Left ventricle myocardium inferior (tissue), 1 donor: ENCODE results near the gene CBX4. TPM values are rescaled to one million over a fixed set of nuclear protein-coding genes. Genes with fewer than 3 reads are reported as not detected.

Experiments used
- DNase-seq: peaks from one replicate; pipeline ENCODE4 v3.0.0-alpha.2; 2020
- H3K27ac ChIP-seq: fragments of 200-600 bp; replicated peaks from 2 replicates; pipeline ENCODE4 v1.8.0; 2021
- H3K27me3 ChIP-seq: fragments of 200-600 bp; 2 replicates; pipeline ENCODE4 v1.8.0; 2021; ENCODE audit warnings: low read depth
- H3K36me3 ChIP-seq: fragments of 200-600 bp; 2 replicates; pipeline ENCODE4 v1.8.0; 2021
- H3K4me1 ChIP-seq: fragments of 200-600 bp; 2 replicates; pipeline ENCODE4 v1.8.0; 2021
- H3K4me3 ChIP-seq: fragments of 200-600 bp; 2 replicates; pipeline ENCODE4 v1.8.0; 2021; ENCODE audit warnings: mild to moderate bottlenecking, moderate library complexity
- H3K9me3 ChIP-seq: fragments of 200-600 bp; replicated peaks from 2 replicates; pipeline ENCODE4 v1.8.0; 2021
- CTCF ChIP-seq: fragments of 200-600 bp; IDR thresholded peaks from 2 replicates; pipeline ENCODE4 v1.8.0; 2021; ENCODE audit warnings: antibody characterized with exemption, mild to moderate bottlenecking, borderline replicate concordance
- intact Hi-C: fragments of 100-400 bp; cut with micrococcal nuclease; formaldehyde crosslinking; loops from one replicate; pipeline ENCODE4 v1.11.0; 2022
- total RNA-seq: library from RNA; stranded (reverse); fragmentation: NEBNext Ultra II Directional; extraction: Animal tissue kit (Norgen Biotek cat#: 25700); gene quantifications from one replicate; pipeline ENCODE4 v1.2.1, GENCODE V29; 2021
- donor health status: DM: no; HTN: yes; CAD: no; lungs with severe emphysema.

The CBX4 gene
- total RNA-seq, 1 donor from 2014 or later = 28.7 TPM

- no peak for TF ChIP-seq CTCF
- Histone ChIP-seq H3K27ac (no peak overlapping the region), H3K9me3 (no peaks in the 10 kb centered on the region), H3K27me3 (peaks cover 33% of the 10 kb centered on the region), H3K36me3 (no peaks in the 10 kb centered on the region), H3K4me3 (no peak overlapping the region), H3K4me1 (no peaks in the 10 kb centered on the region)
- DNase-seq = no peak
- intact Hi-C loops = no loop called here
Observed at GRCh38 chr17:79850571-79851460, 11.6 kb upstream of the CBX4 start.

GRCh38 chr17:79849953-79850352, 10.7 kb upstream of the CBX4 start:
- H3K4me3 ChIP-seq = no peak overlapping the region
- DNase-seq = no peak
- peaks cover 24% of the 10 kb centered on the region for H3K27me3 ChIP-seq
- no peak overlapping the region for H3K27ac ChIP-seq
- H3K9me3 ChIP-seq = no peaks in the 10 kb centered on the region
- H3K36me3 ChIP-seq = no peaks in the 10 kb centered on the region
- TF ChIP-seq CTCF = no peak
- intact Hi-C loops = no loop called here
- peaks cover 8% of the 10 kb centered on the region for H3K4me1 ChIP-seq

- Histone ChIP-seq H3K27ac (no peak overlapping the region), H3K4me3 (no peak overlapping the region), H3K9me3 (no peaks in the 10 kb centered on the region), H3K27me3 (peaks cover 24% of the 10 kb centered on the region), H3K4me1 (peaks cover 23% of the 10 kb centered on the region), H3K36me3 (no peaks in the 10 kb centered on the region)
- no peak for DNase-seq
- TF ChIP-seq CTCF = no peak
- intact Hi-C loops = no loop called here
Observed at GRCh38 chr17:79848370-79848766, 9.1 kb upstream of the CBX4 start.

- no peak for TF ChIP-seq CTCF
- H3K36me3 ChIP-seq = no peaks in the 10 kb centered on the region
- no peak for DNase-seq
- H3K27ac ChIP-seq = no peak overlapping the region
- H3K4me3 ChIP-seq = no peak overlapping the region
- peaks cover 29% of the 10 kb centered on the region for H3K4me1 ChIP-seq
- peaks cover 29% of the 10 kb centered on the region for H3K27me3 ChIP-seq
- no peaks in the 10 kb centered on the region for H3K9me3 ChIP-seq
- intact Hi-C loops = no loop called here
Observed at GRCh38 chr17:79847698-79848369, 8.6 kb upstream of the CBX4 start.

- Histone ChIP-seq H3K27ac (peak overlapping the region; percentile 80), H3K4me3 (peak overlapping the region; percentile 82), H3K9me3 (no peaks in the 10 kb centered on the region), H3K4me1 (peaks cover 51% of the 10 kb centered on the region), H3K36me3 (no peaks in the 10 kb centered on the region), H3K27me3 (peaks cover 48% of the 10 kb centered on the region)
- no peak for TF ChIP-seq CTCF
- intact Hi-C loops = no loop called here
- DNase-seq = no peak
Observed at GRCh38 chr17:79845601-79845949, 6.3 kb upstream of the CBX4 start.
